Motor neuron (in vitro differentiated cells): ENCODE measurements around the gene ZCCHC24. TPM values are rescaled to one million over a fixed set of nuclear protein-coding genes. Genes with fewer than 3 reads are reported as not detected.
A peak's percentile ranks its signal among the peaks of the same experiment; 100 is the strongest.

Source experiments
- ATAC-seq, 8 experiments: fragments of 200-7000 bp; cut with Tn5 transposase; replicated peaks in 6 of 8; 2 replicates each; pipeline ENCODE4 v1.8.0; 2021; ENCODE audit warnings: mild to moderate bottlenecking in 8 of 8, moderate library complexity in 8 of 8
- H3K27ac ChIP-seq, 2 donors: fragments of 250-450 bp; sonication (Bioruptor Pico); 2 replicates each; pipeline ENCODE4 v1.9.0; 2021; ENCODE audit warnings: antibody characterized with exemption in 2 of 2, mild to moderate bottlenecking in 2 of 2, moderate library complexity in 1 of 2
- H3K4me1 ChIP-seq, 2 donors: fragments of 250-450 bp; sonication (Bioruptor Pico); replicated peaks in 1 of 2; 2 replicates each; pipeline ENCODE4 v1.6.1; 2021; ENCODE audit warnings: antibody characterized with exemption in 2 of 2, mild to moderate bottlenecking in 2 of 2, moderate library complexity in 1 of 2
- H3K4me3 ChIP-seq, 5 donors: fragments of 250-450 bp; sonication (Bioruptor Pico); 2 replicates each; pipeline ENCODE4 v1.9.0; 2021; ENCODE audit warnings: antibody characterized with exemption in 5 of 5, mild to moderate bottlenecking in 5 of 5, moderate library complexity in 4 of 5
- WGBS, 10 experiments: fragments of 450-650 bp; shearing (Covaris generic); methylation state at CpG; one replicate each; pipeline ENCODE4 v1.0.0; 2022; 5-methylcytosine and 5-hydroxymethylcytosine counted together
- in situ Hi-C, 9 experiments: fragments of 400-800 bp; cut with MboI; loops; one replicate each; pipeline ENCODE4 v1.15.0; 2021; ENCODE audit warnings: low sequenced_read_pairs in 9 of 9, low pct_unique_long_range_greater_than_20kb in 2 of 9; ENCODE audit not compliant: unreplicated experiment in 9 of 9
- total RNA-seq, 8 experiments: library from RNA; unstranded; fragments of 300-600 nt; gene quantifications; 2 replicates each; pipeline versions ENCODE4 v1.2.3 to v1.2.4, GENCODE V29; 2022

Gene ZCCHC24
- 10 to 100 TPM in 4 of 8 experiments, 1 to 10 TPM in 2, under 1 TPM in 2; 0.67 to 39.5 (median 8.0) TPM for total RNA-seq

- 0% methylated on average over 1 of the region's 95 CpGs; no CpG with 5 or more reads in 9 of the 10 experiments for WGBS, 10 experiments
- peak within 1 kb of the TSS; percentile 32 to 52 (median 44) for H3K4me3 ChIP-seq
- ATAC-seq, result peak; percentile 76 to 91 (median 89)
- peaks cover 10 to 12% of the 10 kb centered on the region in 2 donors for H3K4me1 ChIP-seq
- peak within 1 kb of the TSS; percentile 59 to 85 for H3K27ac ChIP-seq
- in situ Hi-C loops, result no loop called here
Measured at GRCh38 chr10:79445161-79445976, at the start of gene ZCCHC24. Gene ZCCHC24, minus strand, starts transcription at chr10:79445624. Its CDS starts 184 bp downstream, at chr10:79445440.

- ATAC-seq, result no peak
- H3K27ac ChIP-seq, result no peak overlapping the region
- no peak overlapping the region for H3K4me3 ChIP-seq
- WGBS, 10 experiments, result 0 to 75% (median 31%) methylated on average over 1 of the region's 1 CpG; no CpG with 5 or more reads in 6 of the 10 experiments
- no peaks in the 10 kb centered on the region for H3K4me1 ChIP-seq
- in situ Hi-C loops, result no loop called here
Measured at GRCh38 chr10:79493806-79494205, 48.4 kb upstream of the ZCCHC24 start.

- Histone ChIP-seq H3K27ac (no peak overlapping the region), H3K4me1 (no peaks in the 10 kb centered on the region), H3K4me3 (no peak overlapping the region)
- WGBS, 10 experiments, result 60 to 100% (median 80%) methylated on average over 1 of the region's 3 CpGs; no CpG with 5 or more reads in 6 of the 10 experiments
- ATAC-seq, result no peak
- in situ Hi-C loops, result no loop called here
Measured at GRCh38 chr10:79492839-79493238, 47.4 kb upstream of the ZCCHC24 start.

- Histone ChIP-seq H3K4me3 (no peak overlapping the region), H3K4me1 (no peaks in the 10 kb centered on the region), H3K27ac (no peak overlapping the region)
- ATAC-seq, result no peak
- in situ Hi-C loops, result no loop called here
- 89 to 93% methylated on average over 3 to 5 of the region's 6 CpGs; no CpG with 5 or more reads in 8 of the 10 experiments for WGBS, 10 experiments
Measured at GRCh38 chr10:79492256-79492655, 46.8 kb upstream of the ZCCHC24 start.

- in situ Hi-C loops, result no loop called here
- no peak overlapping the region for H3K4me3 ChIP-seq
- WGBS, 10 experiments, result 80 to 100% (median 83%) methylated on average over 2 to 4 of the region's 6 CpGs; no CpG with 5 or more reads in 6 of the 10 experiments
- H3K4me1 ChIP-seq, result no peaks in the 10 kb centered on the region
- no peak overlapping the region for H3K27ac ChIP-seq
- ATAC-seq, result no peak
Measured at GRCh38 chr10:79491143-79491835, 45.9 kb upstream of the ZCCHC24 start.

GRCh38 chr10:79490400-79491142, 45.1 kb upstream of the ZCCHC24 start:
- WGBS, 10 experiments, result 20 to 80% (median 65%) methylated on average over 1 to 5 of the region's 9 CpGs; no CpG with 5 or more reads in 4 of the 10 experiments
- Histone ChIP-seq H3K27ac (no peak overlapping the region), H3K4me3 (no peak overlapping the region), H3K4me1 (no peaks in the 10 kb centered on the region)
- in situ Hi-C loops, result no loop called here
- ATAC-seq, result no peak

GRCh38 chr10:79488870-79489269, 43.4 kb upstream of the ZCCHC24 start:
- 80 to 100% (median 100%) methylated on average over 1 to 2 of the region's 3 CpGs; no CpG with 5 or more reads in 4 of the 10 experiments for WGBS, 10 experiments
- in situ Hi-C loops, result no loop called here
- ATAC-seq, result no peak
- H3K4me1 ChIP-seq, result no peaks in the 10 kb centered on the region
- no peak overlapping the region for H3K4me3 ChIP-seq
- H3K27ac ChIP-seq, result no peak overlapping the region

- H3K4me1 ChIP-seq, result no peaks in the 10 kb centered on the region
- H3K4me3 ChIP-seq, result no peak overlapping the region
- WGBS, 10 experiments, result 27 to 100% (median 71%) methylated on average over 1 to 3 of the region's 5 CpGs; no CpG with 5 or more reads in 6 of the 10 experiments
- in situ Hi-C loops, result no loop called here
- H3K27ac ChIP-seq, result no peak overlapping the region
- ATAC-seq, result peak in 4 of 8 experiments; percentile 17 to 87 (median 56)
Measured at GRCh38 chr10:79488336-79488735, 42.9 kb upstream of the ZCCHC24 start.

GRCh38 chr10:79487296-79488194, 42.1 kb upstream of the ZCCHC24 start:
- no peak overlapping the region for H3K27ac ChIP-seq
- peak; percentile 39 to 95 (median 86) for ATAC-seq
- H3K4me1 ChIP-seq, result no peaks in the 10 kb centered on the region
- H3K4me3 ChIP-seq, result no peak overlapping the region
- 39 to 100% (median 61%) methylated on average over 1 to 5 of the region's 10 CpGs; no CpG with 5 or more reads in 1 of the 10 experiments for WGBS, 10 experiments
- in situ Hi-C loops, result no loop called here

GRCh38 chr10:79484476-79484875, 39.1 kb upstream of the ZCCHC24 start:
- Histone ChIP-seq H3K27ac (no peak overlapping the region), H3K4me1 (no peaks in the 10 kb centered on the region), H3K4me3 (no peak overlapping the region)
- in situ Hi-C loops, result no loop called here
- 47 to 100% (median 93%) methylated on average over 1 to 4 of the region's 6 CpGs; no CpG with 5 or more reads in 1 of the 10 experiments for WGBS, 10 experiments
- no peak for ATAC-seq

GRCh38 chr10:79483948-79484347, 38.5 kb upstream of the ZCCHC24 start:
- in situ Hi-C loops, result no loop called here
- 7 to 100% (median 100%) methylated on average over 1 to 2 of the region's 2 CpGs; no CpG with 5 or more reads in 7 of the 10 experiments for WGBS, 10 experiments
- peak in 3 of 8 experiments; percentile 36 to 62 (median 51) for ATAC-seq
- H3K4me3 ChIP-seq, result no peak overlapping the region
- no peak overlapping the region for H3K27ac ChIP-seq
- no peaks in the 10 kb centered on the region for H3K4me1 ChIP-seq

- WGBS, 10 experiments, result 35 to 100% (median 89%) methylated on average over 1 to 3 of the region's 3 CpGs; no CpG with 5 or more reads in 1 of the 10 experiments
- Histone ChIP-seq H3K4me1 (no peaks in the 10 kb centered on the region), H3K27ac (no peak overlapping the region), H3K4me3 (no peak overlapping the region)
- ATAC-seq, result no peak
- in situ Hi-C loops, result no loop called here
Measured at GRCh38 chr10:79483299-79483698, 37.9 kb upstream of the ZCCHC24 start.
